Measurements from ENCODE around the gene ARPC3. TPM values are rescaled to one million over a fixed set of nuclear protein-coding genes. Genes with fewer than 3 reads are reported as not detected.

The ARPC3 gene
- total RNA-seq, 1 experiment from 2014 or later = 302 TPM

- Histone ChIP-seq H3K27me3 (replicated peaks; ENCODE audit: control insufficient read depth, insufficient read depth, low read length) (no peaks in the 10 kb centered on the region), H3K4me1 (peaks cover 4% of the 10 kb centered on the region; the same call in 1 of the 2 replicates), H3K4me3 (ENCODE audit: low read depth, low read length) (peak overlapping the region; percentile 62), H3K9me3 (no peaks in the 10 kb centered on the region), H3K36me3 (ENCODE audit: control insufficient read depth, insufficient read depth, low read length) (no peaks in the 10 kb centered on the region; the same call in none of the 2 replicates)
- no peak for TF ChIP-seq CTCF (IDR thresholded peaks at IDR 0.05; ENCODE audit: insufficient read depth in 1 of 2, low read depth in 1 of 2, low read length in 1 of 2, severe bottlenecking in 1 of 2, unreplicated experiment in 1 of 2)
- H3K27me3 Mint-ChIP-seq (ENCODE audit: insufficient read depth, unreplicated experiment) = no peaks in the 10 kb centered on the region
- POLR2A ChIA-PET = no interaction called here
- TSS peak; percentile 89 for BruUV-seq (replicated peaks)
- CTCF ChIA-PET = no interaction called here
- peak overlapping the region; percentile 99 for H3K27ac Mint-ChIP-seq (ENCODE audit: unreplicated experiment)
- H3K4me3 Mint-ChIP-seq (ENCODE audit: unreplicated experiment) = peak overlapping the region; percentile 97
- H3K36me3 Mint-ChIP-seq (ENCODE audit: insufficient read depth, unreplicated experiment) = peaks cover 25% of the 10 kb centered on the region
- no peaks in the 10 kb centered on the region for H3K4me1 Mint-ChIP-seq (ENCODE audit: low read depth, unreplicated experiment)
- H3K9me3 Mint-ChIP-seq (ENCODE audit: unreplicated experiment) = no peaks in the 10 kb centered on the region
- intact Hi-C loops (cut with micrococcal nuclease; ENCODE audit: unreplicated experiment) = loop anchor here (1.0 kb wide), 1 partner anchor 27 kb away; no protein-coding TSS in a partner anchor
- peak; percentile 82 to 83 for DNase-seq
These were observed 46.0 kb downstream of the ARPC3 start for GRCh38 chr12:110403976-110404682.

- Histone ChIP-seq H3K9me3 (no peaks in the 10 kb centered on the region), H3K4me3 (ENCODE audit: low read depth, low read length) (peak within 1 kb of the TSS; percentile 62), H3K4me1 (peaks cover 4% of the 10 kb centered on the region; the same call in 1 of the 2 replicates), H3K36me3 (ENCODE audit: control insufficient read depth, insufficient read depth, low read length) (no peaks in the 10 kb centered on the region; the same call in none of the 2 replicates), H3K27me3 (replicated peaks; ENCODE audit: control insufficient read depth, insufficient read depth, low read length) (no peaks in the 10 kb centered on the region)
- DNase-seq = peak; percentile 94
- Mint-ChIP-seq H3K27me3 (ENCODE audit: insufficient read depth, unreplicated experiment) (no peaks in the 10 kb centered on the region), H3K9me3 (ENCODE audit: unreplicated experiment) (no peaks in the 10 kb centered on the region), H3K27ac (ENCODE audit: unreplicated experiment) (peak within 1 kb of the TSS; percentile 99), H3K4me1 (ENCODE audit: low read depth, unreplicated experiment) (no peaks in the 10 kb centered on the region), H3K36me3 (ENCODE audit: insufficient read depth, unreplicated experiment) (peaks cover 27% of the 10 kb centered on the region), H3K4me3 (ENCODE audit: unreplicated experiment) (peak within 1 kb of the TSS; percentile 97)
- CTCF ChIA-PET = interaction anchor here (1.4 kb wide), 1 partner anchor 28 kb away, joined by 18 read pairs; no protein-coding TSS in a partner anchor
- POLR2A ChIA-PET = no interaction called here
- TF ChIP-seq CTCF (IDR thresholded peaks at IDR 0.05; ENCODE audit: insufficient read depth in 1 of 2, low read depth in 1 of 2, low read length in 1 of 2, severe bottlenecking in 1 of 2, unreplicated experiment in 1 of 2) = peak in 1 of 2 experiments; percentile 28
- intact Hi-C loops (cut with micrococcal nuclease; ENCODE audit: unreplicated experiment) = loop anchor here (1.0 kb wide), 1 partner anchor 28 kb away; no protein-coding TSS in a partner anchor
- TSS peak; percentile 68 for BruUV-seq (replicated peaks)
These were observed 46.8 kb downstream of the ARPC3 start, which contains the start of gene ANAPC7 for GRCh38 chr12:110403146-110403975. Gene ANAPC7, minus strand, starts transcription at chr12:110403708. Its CDS starts 81 bp downstream, at chr12:110403627.

Other genes starting within 250 kb of the ARPC3 start
- 252 and 262 TPM in 2 replicates for gene ATP2A2, start 169.1 kb downstream of the ARPC3 start, total RNA-seq (2022)
- 90.4 and 93.8 TPM in 2 replicates for gene ANAPC7, start 46.6 kb downstream of the ARPC3 start, total RNA-seq (2022)
- gene GPN3, start 17.9 kb upstream of the ARPC3 start, total RNA-seq (2022) = 35.0 and 39.0 TPM in 2 replicates
- gene FAM216A, start 18.5 kb upstream of the ARPC3 start, total RNA-seq (2022) = 13.1 and 15.9 TPM in 2 replicates
- gene VPS29, start 51.8 kb upstream of the ARPC3 start, total RNA-seq (2022) = 127 and 132 TPM in 2 replicates
- gene RAD9B, start 52.0 kb upstream of the ARPC3 start, total RNA-seq (2022) = 2.8 and 3.8 TPM in 2 replicates
- 18.2 and 19.0 TPM in 2 replicates for gene PPTC7, start 133.0 kb upstream of the ARPC3 start, total RNA-seq (2022)
- 13.6 and 13.8 TPM in 2 replicates for gene TCTN1, start 163.8 kb upstream of the ARPC3 start, total RNA-seq (2022)
- gene HVCN1, start 238.8 kb upstream of the ARPC3 start, total RNA-seq (2022) = 0.23 TPM in 1 of 2 replicates, not detected in the other